Measurements from ENCODE around the gene KCNQ1OT1. TPM values are rescaled to one million over a fixed set of nuclear protein-coding genes. Genes with fewer than 3 reads are reported as not detected.

KCNQ1OT1 gene
- total RNA-seq, 1 experiment from 2014 or later, result 1.2 TPM

- no peaks in the 10 kb centered on the region for H3K27me3 ChIP-seq (ENCODE audit: insufficient read depth, low read length)
- H2BK120ac ChIP-seq (ENCODE audit: low read depth, low read length, poor library complexity, severe bottlenecking), result no peak overlapping the region
- no peak for TF ChIP-seq CTCF (conservative IDR thresholded peaks at IDR 0.05)
- H3K4ac ChIP-seq (ENCODE audit: low read depth, low read length), result no peak overlapping the region
- Mint-ChIP-seq H3K9me3 (no peaks in the 10 kb centered on the region; a peak in 1 of 5 replicates), H3K4me3 (no peak overlapping the region), H3K36me3 (ENCODE audit: insufficient read depth in 1 of 3, low read depth in 3 of 3) (peaks cover 0 to 2% (median 1%) of the 10 kb centered on the region in 3 experiments; a peak in 1 of 7 replicates), H3K27me3 (ENCODE audit: low read depth) (peaks cover 17% of the 10 kb centered on the region), H3K4me1 (peaks cover 16 to 26% of the 10 kb centered on the region in 2 experiments), H3K27ac (no peak overlapping the region)
- no peaks in the 10 kb centered on the region; the same call in 1 of the 2 replicates for H3K4me1 ChIP-seq (ENCODE audit: insufficient read depth, low read length)
- no peak overlapping the region for H2BK20ac ChIP-seq (ENCODE audit: low read depth, low read length, poor library complexity, severe bottlenecking)
- no peaks in the 10 kb centered on the region for H3K23me2 ChIP-seq (ENCODE audit: insufficient read length, low read depth, low read length, poor library complexity, severe bottlenecking)
- H2BK12ac ChIP-seq (ENCODE audit: insufficient read length, low read depth, low read length), result no peak overlapping the region
- WGBS (ENCODE audit: extremely low coverage, insufficient read length, low lambda C conversion rate), result no CpG with 5 or more reads among the region's 8 CpGs
- no peak overlapping the region for H4K91ac ChIP-seq (ENCODE audit: insufficient read length, low read depth, low read length)
- H3K27ac ChIP-seq (ENCODE audit: insufficient read length, low read depth, low read length), result no peak overlapping the region
- peak; percentile 20 for DNase-seq
- H4K5ac ChIP-seq (ENCODE audit: insufficient read length, low read depth, low read length), result no peak overlapping the region
- H4K8ac ChIP-seq (replicated peaks; ENCODE audit: insufficient read length, low read depth, low read length), result no peak overlapping the region
- H3K9ac ChIP-seq (ENCODE audit: extremely low read depth, insufficient read length, low read length), result no peak overlapping the region
- H3K4me2 ChIP-seq (ENCODE audit: insufficient read depth, insufficient read length, low read length), result no peak overlapping the region
- no peak overlapping the region for H3K23ac ChIP-seq (ENCODE audit: insufficient read length, low read depth, low read length)
- H3K79me1 ChIP-seq (ENCODE audit: insufficient read depth, low read depth, low read length, poor library complexity, severe bottlenecking), result no peaks in the 10 kb centered on the region
- H3K18ac ChIP-seq (ENCODE audit: insufficient read length, low read depth, low read length), result no peak overlapping the region
- H3K9me3 ChIP-seq (ENCODE audit: control insufficient read depth, low read depth, low read length), result no peaks in the 10 kb centered on the region
- H2AFZ ChIP-seq (ENCODE audit: low read length), result no peak overlapping the region
- H3K14ac ChIP-seq (ENCODE audit: insufficient read depth, low read length), result no peak overlapping the region
- no peak overlapping the region for H2BK5ac ChIP-seq (ENCODE audit: insufficient read length, low read length)
- H4K20me1 ChIP-seq (ENCODE audit: control insufficient read depth, insufficient read depth, insufficient read length), result peaks cover 3% of the 10 kb centered on the region
- no peak overlapping the region for H2BK15ac ChIP-seq (ENCODE audit: low read depth, low read length)
- no peak overlapping the region for H3K56ac ChIP-seq (ENCODE audit: insufficient read length, low read depth, low read length)
- H2AK5ac ChIP-seq (ENCODE audit: insufficient read length, low read length), result no peak overlapping the region
- H3T11ph ChIP-seq (ENCODE audit: low read length), result no peak overlapping the region
- no peaks in the 10 kb centered on the region; the same call in 1 of the 2 replicates for H3K79me2 ChIP-seq (ENCODE audit: insufficient read depth, low read length)
Observed at GRCh38 chr11:2674658-2675131, 25.1 kb downstream of the KCNQ1OT1 start.
